Measurements from ENCODE around the gene SLC25A12. TPM values are rescaled to one million over a fixed set of nuclear protein-coding genes. Genes with fewer than 3 reads are reported as not detected.

The SLC25A12 gene
- total and polyA plus RNA-seq, 2 of the 13 experiments (the other 11 are each of a cell fraction or from before 2014, with no cell fraction given): 8.1 to 15.9 TPM

DNA sequence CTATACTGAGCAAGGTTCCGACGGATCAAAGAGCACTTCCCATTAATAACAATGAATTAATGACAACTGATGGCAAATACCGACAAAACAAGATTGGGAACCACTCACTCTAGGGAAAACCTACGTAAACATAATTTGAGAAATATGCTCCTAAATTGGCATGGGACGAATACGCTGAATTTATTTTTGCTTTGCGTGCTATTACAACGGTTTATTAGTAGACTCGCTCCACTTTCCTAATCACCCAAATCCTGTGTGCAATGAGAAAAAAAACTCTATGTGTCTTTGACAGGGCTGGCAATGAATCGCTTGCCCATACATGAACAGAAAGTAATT, 536 bp upstream of the SLC25A12 start (continued):
- TF ChIP-seq, protein P1, sequence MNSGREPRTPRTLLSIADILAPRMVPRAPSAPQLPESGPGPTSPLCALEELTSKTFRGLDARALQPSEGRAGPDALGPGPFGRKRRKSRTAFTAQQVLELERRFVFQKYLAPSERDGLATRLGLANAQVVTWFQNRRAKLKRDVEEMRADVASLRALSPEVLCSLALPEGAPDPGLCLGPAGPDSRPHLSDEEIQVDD (CRISPR knock-in tag; IDR thresholded peaks at IDR 0.05; ENCODE audit: borderline replicate concordance): no peak
- no peak for TF ChIP-seq ZNF878 (CRISPR knock-in tag; IDR thresholded peaks at IDR 0.05)
- TF ChIP-seq, protein P2, sequence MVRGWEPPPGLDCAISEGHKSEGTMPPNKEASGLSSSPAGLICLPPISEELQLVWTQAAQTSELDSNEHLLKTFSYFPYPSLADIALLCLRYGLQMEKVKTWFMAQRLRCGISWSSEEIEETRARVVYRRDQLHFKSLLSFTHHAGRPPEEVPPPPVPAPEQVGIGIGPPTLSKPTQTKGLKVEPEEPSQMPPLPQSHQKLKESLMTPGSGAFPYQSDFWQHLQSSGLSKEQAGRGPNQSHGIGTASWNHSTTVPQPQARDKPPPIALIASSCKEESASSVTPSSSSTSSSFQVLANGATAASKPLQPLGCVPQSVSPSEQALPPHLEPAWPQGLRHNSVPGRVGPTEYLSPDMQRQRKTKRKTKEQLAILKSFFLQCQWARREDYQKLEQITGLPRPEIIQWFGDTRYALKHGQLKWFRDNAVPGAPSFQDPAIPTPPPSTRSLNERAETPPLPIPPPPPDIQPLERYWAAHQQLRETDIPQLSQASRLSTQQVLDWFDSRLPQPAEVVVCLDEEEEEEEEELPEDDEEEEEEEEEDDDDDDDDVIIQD (CRISPR knock-in tag; IDR thresholded peaks at IDR 0.05; ENCODE audit: low read depth): no peak
- TF ChIP-seq ELF4 (CRISPR knock-in tag; IDR thresholded peaks at IDR 0.05; ENCODE audit: borderline replicate concordance): no peak
- no peak for TF ChIP-seq GZF1 (CRISPR knock-in tag; IDR thresholded peaks at IDR 0.05)
- TF ChIP-seq TAF1 (CRISPR knock-in tag; IDR thresholded peaks at IDR 0.05): no peak
- TF ChIP-seq, protein P3, sequence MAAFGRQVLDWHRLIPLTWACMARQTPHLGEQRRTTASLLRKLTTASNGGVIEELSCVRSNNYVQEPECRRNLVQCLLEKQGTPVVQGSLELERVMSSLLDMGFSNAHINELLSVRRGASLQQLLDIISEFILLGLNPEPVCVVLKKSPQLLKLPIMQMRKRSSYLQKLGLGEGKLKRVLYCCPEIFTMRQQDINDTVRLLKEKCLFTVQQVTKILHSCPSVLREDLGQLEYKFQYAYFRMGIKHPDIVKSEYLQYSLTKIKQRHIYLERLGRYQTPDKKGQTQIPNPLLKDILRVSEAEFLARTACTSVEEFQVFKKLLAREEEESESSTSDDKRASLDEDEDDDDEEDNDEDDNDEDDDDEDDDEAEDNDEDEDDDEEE (CRISPR knock-in tag; IDR thresholded peaks at IDR 0.05): no peak
- TF ChIP-seq, protein P4, sequence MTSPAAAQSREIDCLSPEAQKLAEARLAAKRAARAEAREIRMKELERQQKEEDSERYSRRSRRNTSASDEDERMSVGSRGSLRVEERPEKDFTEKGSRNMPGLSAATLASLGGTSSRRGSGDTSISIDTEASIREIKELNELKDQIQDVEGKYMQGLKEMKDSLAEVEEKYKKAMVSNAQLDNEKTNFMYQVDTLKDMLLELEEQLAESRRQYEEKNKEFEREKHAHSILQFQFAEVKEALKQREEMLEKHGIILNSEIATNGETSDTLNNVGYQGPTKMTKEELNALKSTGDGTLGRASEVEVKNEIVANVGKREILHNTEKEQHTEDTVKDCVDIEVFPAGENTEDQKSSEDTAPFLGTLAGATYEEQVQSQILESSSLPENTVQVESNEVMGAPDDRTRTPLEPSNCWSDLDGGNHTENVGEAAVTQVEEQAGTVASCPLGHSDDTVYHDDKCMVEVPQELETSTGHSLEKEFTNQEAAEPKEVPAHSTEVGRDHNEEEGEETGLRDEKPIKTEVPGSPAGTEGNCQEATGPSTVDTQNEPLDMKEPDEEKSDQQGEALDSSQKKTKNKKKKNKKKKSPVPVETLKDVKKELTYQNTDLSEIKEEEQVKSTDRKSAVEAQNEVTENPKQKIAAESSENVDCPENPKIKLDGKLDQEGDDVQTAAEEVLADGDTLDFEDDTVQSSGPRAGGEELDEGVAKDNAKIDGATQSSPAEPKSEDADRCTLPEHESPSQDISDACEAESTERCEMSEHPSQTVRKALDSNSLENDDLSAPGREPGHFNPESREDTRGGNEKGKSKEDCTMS (CRISPR knock-in tag; conservative IDR thresholded peaks at IDR 0.05): no peak
- no peak for TF ChIP-seq ZNF446 (CRISPR knock-in tag; IDR thresholded peaks at IDR 0.05)
- no peak for TF ChIP-seq NR2F2 (IDR thresholded peaks at IDR 0.05; ENCODE audit: borderline replicate concordance, low read depth)
- TF ChIP-seq GABPB1 (CRISPR knock-in tag; IDR thresholded peaks at IDR 0.05): no peak
- no peak for TF ChIP-seq ZNF33A (CRISPR knock-in tag; IDR thresholded peaks at IDR 0.05; ENCODE audit: borderline replicate concordance)
- TF ChIP-seq ZFP82 (CRISPR knock-in tag; IDR thresholded peaks at IDR 0.05; ENCODE audit: borderline replicate concordance): no peak
- TF ChIP-seq, protein P5, sequence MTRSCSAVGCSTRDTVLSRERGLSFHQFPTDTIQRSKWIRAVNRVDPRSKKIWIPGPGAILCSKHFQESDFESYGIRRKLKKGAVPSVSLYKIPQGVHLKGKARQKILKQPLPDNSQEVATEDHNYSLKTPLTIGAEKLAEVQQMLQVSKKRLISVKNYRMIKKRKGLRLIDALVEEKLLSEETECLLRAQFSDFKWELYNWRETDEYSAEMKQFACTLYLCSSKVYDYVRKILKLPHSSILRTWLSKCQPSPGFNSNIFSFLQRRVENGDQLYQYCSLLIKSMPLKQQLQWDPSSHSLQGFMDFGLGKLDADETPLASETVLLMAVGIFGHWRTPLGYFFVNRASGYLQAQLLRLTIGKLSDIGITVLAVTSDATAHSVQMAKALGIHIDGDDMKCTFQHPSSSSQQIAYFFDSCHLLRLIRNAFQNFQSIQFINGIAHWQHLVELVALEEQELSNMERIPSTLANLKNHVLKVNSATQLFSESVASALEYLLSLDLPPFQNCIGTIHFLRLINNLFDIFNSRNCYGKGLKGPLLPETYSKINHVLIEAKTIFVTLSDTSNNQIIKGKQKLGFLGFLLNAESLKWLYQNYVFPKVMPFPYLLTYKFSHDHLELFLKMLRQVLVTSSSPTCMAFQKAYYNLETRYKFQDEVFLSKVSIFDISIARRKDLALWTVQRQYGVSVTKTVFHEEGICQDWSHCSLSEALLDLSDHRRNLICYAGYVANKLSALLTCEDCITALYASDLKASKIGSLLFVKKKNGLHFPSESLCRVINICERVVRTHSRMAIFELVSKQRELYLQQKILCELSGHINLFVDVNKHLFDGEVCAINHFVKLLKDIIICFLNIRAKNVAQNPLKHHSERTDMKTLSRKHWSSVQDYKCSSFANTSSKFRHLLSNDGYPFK (CRISPR knock-in tag; IDR thresholded peaks at IDR 0.05; ENCODE audit: borderline replicate concordance): no peak
- TF ChIP-seq ZNF709 (CRISPR knock-in tag; IDR thresholded peaks at IDR 0.05): 0 out of 2 replicates have a peak, but pooled peaks have one; percentile 3
- no peak for TF ChIP-seq TCF7 (IDR thresholded peaks at IDR 0.05; ENCODE audit: low read depth)
- TF ChIP-seq SOX5 (CRISPR knock-in tag; IDR thresholded peaks at IDR 0.05; ENCODE audit: borderline replicate concordance): no peak
- TF ChIP-seq, protein P6, sequence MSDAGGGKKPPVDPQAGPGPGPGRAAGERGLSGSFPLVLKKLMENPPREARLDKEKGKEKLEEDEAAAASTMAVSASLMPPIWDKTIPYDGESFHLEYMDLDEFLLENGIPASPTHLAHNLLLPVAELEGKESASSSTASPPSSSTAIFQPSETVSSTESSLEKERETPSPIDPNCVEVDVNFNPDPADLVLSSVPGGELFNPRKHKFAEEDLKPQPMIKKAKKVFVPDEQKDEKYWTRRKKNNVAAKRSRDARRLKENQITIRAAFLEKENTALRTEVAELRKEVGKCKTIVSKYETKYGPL (CRISPR knock-in tag; IDR thresholded peaks at IDR 0.05): no peak
- TF ChIP-seq, protein P7, sequence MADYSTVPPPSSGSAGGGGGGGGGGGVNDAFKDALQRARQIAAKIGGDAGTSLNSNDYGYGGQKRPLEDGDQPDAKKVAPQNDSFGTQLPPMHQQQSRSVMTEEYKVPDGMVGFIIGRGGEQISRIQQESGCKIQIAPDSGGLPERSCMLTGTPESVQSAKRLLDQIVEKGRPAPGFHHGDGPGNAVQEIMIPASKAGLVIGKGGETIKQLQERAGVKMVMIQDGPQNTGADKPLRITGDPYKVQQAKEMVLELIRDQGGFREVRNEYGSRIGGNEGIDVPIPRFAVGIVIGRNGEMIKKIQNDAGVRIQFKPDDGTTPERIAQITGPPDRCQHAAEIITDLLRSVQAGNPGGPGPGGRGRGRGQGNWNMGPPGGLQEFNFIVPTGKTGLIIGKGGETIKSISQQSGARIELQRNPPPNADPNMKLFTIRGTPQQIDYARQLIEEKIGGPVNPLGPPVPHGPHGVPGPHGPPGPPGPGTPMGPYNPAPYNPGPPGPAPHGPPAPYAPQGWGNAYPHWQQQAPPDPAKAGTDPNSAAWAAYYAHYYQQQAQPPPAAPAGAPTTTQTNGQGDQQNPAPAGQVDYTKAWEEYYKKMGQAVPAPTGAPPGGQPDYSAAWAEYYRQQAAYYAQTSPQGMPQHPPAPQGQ (CRISPR knock-in tag; IDR thresholded peaks at IDR 0.05; ENCODE audit: borderline replicate concordance): no peak
